HCT116 (cell line): ENCODE data around the gene PRKN. TPM values are rescaled to one million over a fixed set of nuclear protein-coding genes. Genes with fewer than 3 reads are reported as not detected.

Source experiments
- ATAC-seq: fragments of 200-7000 bp; cut with Tn5 transposase; 2 replicates; pipeline ENCODE4 v1.9.1; 2020; ENCODE audit warnings: mild to moderate bottlenecking, moderate library complexity
- BruUV-seq: library from RNA; stranded (reverse); fragments of 400-500 nt; replicated peaks from 2 replicates; lab custom pipeline; 2021; lab: Mats Ljungman, UMichigan
- CTCF ChIA-PET: fragments of 300-600 bp; sonication (Branson Sonifier 250); formaldehyde crosslinking; loops from one replicate; lab custom pipeline; 2021; ENCODE audit warnings: antibody characterized with exemption; lab: Charles Lee
- POLR2A ChIA-PET: fragments of 300-600, 350-600 bp; sonication (Branson Sonifier 250); formaldehyde crosslinking; loops from one replicate; lab custom pipeline; 2021; ENCODE audit warnings: antibody characterized with exemption; lab: Charles Lee
- RAD21 ChIA-PET, 2 experiments: fragments of 300-600 bp; sonication (Branson Sonifier 250); formaldehyde crosslinking; loops; one replicate each; lab custom pipeline; 2023; ENCODE audit warnings: low total read pairs in 2 of 2; ENCODE audit not compliant: uncharacterized antibody in 2 of 2, unreplicated experiment in 2 of 2, low non-redundant PET in 1 of 2; lab: Charles Lee
- DNase-seq: peaks from one replicate; pipeline ENCODE4 v3.0.0-alpha.2; 2010; ENCODE audit warnings: low read depth, low spot score
- H2AFZ ChIP-seq: fragments of 200-600 bp; shearing (Covaris generic), sonication (generic); 2 replicates; pipeline ENCODE4 v1.6.1; 2017; ENCODE audit warnings: low read depth, mixed run types, mixed read lengths, antibody characterized with exemption, low read length; ENCODE audit not compliant: poor library complexity, severe bottlenecking
- H3K27ac ChIP-seq: 2 replicates; pipeline ENCODE4 v1.5.1; 2012; ENCODE audit warnings: low read depth, low read length
- H3K27me3 ChIP-seq: fragments of 200-600 bp; sonication (generic); 2 replicates; pipeline ENCODE4 v1.6.1; 2016; ENCODE audit warnings: mixed run types, low read length, mixed read lengths; ENCODE audit not compliant: insufficient read depth
- H3K36me3 ChIP-seq, 2 experiments: fragments of 200-500 bp in 1 of 2; fragments of 200-600 bp in 1 of 2; sonication (Bioruptor generic) in 1 of 2; sonication (generic) in 1 of 2; 2 replicates each; pipeline versions ENCODE4 v1.5.1 to v1.6.1; 2014 to 2016; ENCODE audit warnings: low read length in 2 of 2, inconsistent platforms in 1 of 2, mixed read lengths in 1 of 2, mixed run types in 1 of 2; ENCODE audit not compliant: insufficient read depth in 2 of 2, control insufficient read depth in 1 of 2
- H3K4me1 ChIP-seq, 2 experiments: fragments of 200-600 bp in 1 of 2; sonication (generic) in 1 of 2; 2 replicates each; pipeline versions ENCODE4 v1.5.1 to v1.6.1; 2012 to 2017; ENCODE audit warnings: low read length in 2 of 2, inconsistent platforms in 1 of 2, mild to moderate bottlenecking in 1 of 2, mixed read lengths in 1 of 2, mixed run types in 1 of 2, moderate library complexity in 1 of 2; ENCODE audit not compliant: insufficient read depth in 2 of 2, control insufficient read depth in 1 of 2
- H3K4me2 ChIP-seq: fragments of 200-600 bp; sonication (generic); 2 replicates; pipeline ENCODE4 v1.6.1; 2017; ENCODE audit warnings: mixed run types, low read length, mixed read lengths
- H3K4me3 ChIP-seq, 2 experiments: fragments of 200-600 bp in 1 of 2; sonication (generic) in 1 of 2; replicated peaks in 1 of 2; 2 replicates each; pipeline ENCODE4 v1.5.1; 2011 to 2016; ENCODE audit warnings: low read length in 2 of 2, control low read depth in 1 of 2, low read depth in 1 of 2, mild to moderate bottlenecking in 1 of 2, mixed read lengths in 1 of 2, mixed run types in 1 of 2
- H3K79me2 ChIP-seq: fragments of 200-600 bp; sonication (generic); 2 replicates; pipeline ENCODE4 v1.6.1; 2017; ENCODE audit warnings: mild to moderate bottlenecking, mixed run types, low read length, moderate library complexity, mixed read lengths; ENCODE audit not compliant: insufficient read depth
- H3K9ac ChIP-seq: fragments of 200-600 bp; sonication (generic); 2 replicates; pipeline ENCODE4 v1.6.1; 2016; ENCODE audit warnings: low read length, mixed read lengths
- H3K9me2 ChIP-seq: fragments of 200-600 bp; sonication (generic), shearing (Covaris generic); 2 replicates; pipeline ENCODE4 v1.6.1; 2017; ENCODE audit warnings: mixed run types, mild to moderate bottlenecking, moderate library complexity; ENCODE audit not compliant: insufficient read depth
- H3K9me3 ChIP-seq, 2 experiments: fragments of 200-500 bp in 1 of 2; fragments of 200-600 bp in 1 of 2; sonication (Bioruptor generic) in 1 of 2; sonication (generic) in 1 of 2; 2 replicates each; pipeline ENCODE4 v1.6.1; 2014 to 2017; ENCODE audit warnings: low read length in 2 of 2, mixed read lengths in 2 of 2, inconsistent platforms in 1 of 2, low read depth in 1 of 2, mild to moderate bottlenecking in 1 of 2, mixed run types in 1 of 2, moderate library complexity in 1 of 2; ENCODE audit not compliant: control insufficient read depth in 1 of 2, insufficient read depth in 1 of 2
- H4K20me1 ChIP-seq: fragments of 200-600 bp; sonication (generic), shearing (Covaris generic); 2 replicates; pipeline ENCODE4 v1.6.1; 2017; ENCODE audit warnings: mixed run types, mild to moderate bottlenecking, moderate library complexity; ENCODE audit not compliant: insufficient read depth
- CBX3 ChIP-seq: IDR thresholded peaks from 2 replicates; pipeline ENCODE4 v1.6.1; 2012; ENCODE audit warnings: low read depth
- EGR1 ChIP-seq: IDR thresholded peaks from 2 replicates; pipeline ENCODE4 v1.6.1; 2012; ENCODE audit warnings: low read depth
- ELF1 ChIP-seq: IDR thresholded peaks from 2 replicates; pipeline ENCODE4 v1.6.1; 2012; ENCODE audit warnings: low read depth, borderline replicate concordance
- EZH2 ChIP-seq: fragments of 200-600 bp; sonication (generic); IDR thresholded peaks from 2 replicates; pipeline ENCODE4 v1.6.1; 2017; ENCODE audit warnings: antibody characterized with exemption, mixed run types
- FOSL1 ChIP-seq: IDR thresholded peaks from 2 replicates; pipeline ENCODE4 v1.6.1; 2012; ENCODE audit warnings: low read depth
- MAX ChIP-seq: IDR thresholded peaks from 2 replicates; pipeline ENCODE4 v1.6.1; 2012
- POLR2A ChIP-seq: IDR thresholded peaks from 2 replicates; pipeline ENCODE4 v1.7.0; 2011; ENCODE audit warnings: borderline replicate concordance; ENCODE audit not compliant: insufficient read depth, insufficient read length; ENCODE audit errors: extremely low read depth
- POLR2AphosphoS5 ChIP-seq: IDR thresholded peaks from 2 replicates; pipeline ENCODE4 v1.6.1; 2011; ENCODE audit warnings: mild to moderate bottlenecking, low read depth, low read length, moderate library complexity
- RAD21 ChIP-seq: IDR thresholded peaks from 2 replicates; pipeline ENCODE4 v1.6.1; 2012; ENCODE audit warnings: low read depth, mild to moderate bottlenecking
- REST ChIP-seq: IDR thresholded peaks from 2 replicates; pipeline ENCODE4 v1.6.1; 2012; ENCODE audit warnings: low read depth
- ZBTB33 ChIP-seq: IDR thresholded peaks from 2 replicates; pipeline ENCODE4 v1.6.1; 2011; ENCODE audit warnings: mild to moderate bottlenecking, low read length, moderate library complexity; ENCODE audit not compliant: insufficient replicate concordance; ENCODE audit errors: extremely low read depth
- ZNF274 ChIP-seq: fragments of 200-500 bp; sonication (Bioruptor generic); IDR thresholded peaks from 2 replicates; pipeline ENCODE4 v1.6.1; 2014; ENCODE audit warnings: mild to moderate bottlenecking, low read depth, low read length, inconsistent platforms
- intact Hi-C: fragments of 100-400 bp; cut with micrococcal nuclease; formaldehyde crosslinking; loops from 2 replicates; pipeline ENCODE4 v1.10.0; 2022
- total RNA-seq: library from RNA; stranded (reverse); gene quantifications from one replicate; pipeline ENCODE4 v1.2.1, GENCODE V29; 2021; ENCODE audit not compliant: unreplicated experiment
- TF ChIP-seq, protein P1 (sequence below): IDR thresholded peaks from 2 replicates; pipeline ENCODE4 v1.6.1; 2012
- TF ChIP-seq, protein P2 (sequence below), 3 experiments: fragments of 200-600 bp in 1 of 3; sonication (generic) in 1 of 3; IDR thresholded peaks in 2 of 3; conservative IDR thresholded peaks in 1 of 3; 2 replicates each; pipeline ENCODE4 v1.5.1; 2012 to 2017; ENCODE audit warnings: low read depth in 2 of 3, low read length in 2 of 3, antibody characterized with exemption in 1 of 3, borderline replicate concordance in 1 of 3, control low read depth in 1 of 3, mild to moderate bottlenecking in 1 of 3, mixed read lengths in 1 of 3, mixed run types in 1 of 3, moderate library complexity in 1 of 3; ENCODE audit not compliant: insufficient read depth in 1 of 3

The PRKN gene
- total RNA-seq, 1 experiment from 2014 or later = 2.6 TPM

- ChIA-PET RAD21 (no interaction called here), CTCF (no interaction called here), POLR2A (no interaction called here)
- Histone ChIP-seq H3K4me1 (no peaks in the 10 kb centered on the region), H2AFZ (no peak overlapping the region), H3K9me2 (no peaks in the 10 kb centered on the region), H3K9me3 (no peaks in the 10 kb centered on the region), H4K20me1 (no peaks in the 10 kb centered on the region), H3K4me3 (no peak overlapping the region), H3K79me2 (no peaks in the 10 kb centered on the region), H3K36me3 (no peaks in the 10 kb centered on the region), H3K4me2 (no peak overlapping the region), H3K9ac (no peak overlapping the region), H3K27me3 (no peaks in the 10 kb centered on the region), H3K27ac (no peak overlapping the region)
- intact Hi-C loops = no loop called here
- ATAC-seq (no peak), DNase-seq (no peak)
- no TSS peak for BruUV-seq
- TF ChIP-seq, protein P1, sequence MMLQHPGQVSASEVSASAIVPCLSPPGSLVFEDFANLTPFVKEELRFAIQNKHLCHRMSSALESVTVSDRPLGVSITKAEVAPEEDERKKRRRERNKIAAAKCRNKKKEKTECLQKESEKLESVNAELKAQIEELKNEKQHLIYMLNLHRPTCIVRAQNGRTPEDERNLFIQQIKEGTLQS = no peak
- TF ChIP-seq MAX (no peak), CBX3 (no peak), POLR2A (no peak), ZBTB33 (no peak), RAD21 (no peak), ZNF274 (no peak), POLR2AphosphoS5 (no peak), FOSL1 (no peak), ELF1 (no peak), EGR1 (no peak), REST (no peak), EZH2 (no peak)
- TF ChIP-seq, protein P2, sequence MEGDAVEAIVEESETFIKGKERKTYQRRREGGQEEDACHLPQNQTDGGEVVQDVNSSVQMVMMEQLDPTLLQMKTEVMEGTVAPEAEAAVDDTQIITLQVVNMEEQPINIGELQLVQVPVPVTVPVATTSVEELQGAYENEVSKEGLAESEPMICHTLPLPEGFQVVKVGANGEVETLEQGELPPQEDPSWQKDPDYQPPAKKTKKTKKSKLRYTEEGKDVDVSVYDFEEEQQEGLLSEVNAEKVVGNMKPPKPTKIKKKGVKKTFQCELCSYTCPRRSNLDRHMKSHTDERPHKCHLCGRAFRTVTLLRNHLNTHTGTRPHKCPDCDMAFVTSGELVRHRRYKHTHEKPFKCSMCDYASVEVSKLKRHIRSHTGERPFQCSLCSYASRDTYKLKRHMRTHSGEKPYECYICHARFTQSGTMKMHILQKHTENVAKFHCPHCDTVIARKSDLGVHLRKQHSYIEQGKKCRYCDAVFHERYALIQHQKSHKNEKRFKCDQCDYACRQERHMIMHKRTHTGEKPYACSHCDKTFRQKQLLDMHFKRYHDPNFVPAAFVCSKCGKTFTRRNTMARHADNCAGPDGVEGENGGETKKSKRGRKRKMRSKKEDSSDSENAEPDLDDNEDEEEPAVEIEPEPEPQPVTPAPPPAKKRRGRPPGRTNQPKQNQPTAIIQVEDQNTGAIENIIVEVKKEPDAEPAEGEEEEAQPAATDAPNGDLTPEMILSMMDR (IDR thresholded peaks at IDR 0.05 in 2 of 3, conservative IDR thresholded peaks at IDR 0.05 in 1 of 3; ENCODE audit: borderline replicate concordance in 1 of 3, insufficient read depth in 1 of 3, low read depth in 2 of 3, low read length in 2 of 3) = no peak
Measured at GRCh38 chr6:161951126-161951525, 776.4 kb downstream of the PRKN start.
